ENCODE results near the gene EDEM1.

The EDEM1 gene

DNA sequence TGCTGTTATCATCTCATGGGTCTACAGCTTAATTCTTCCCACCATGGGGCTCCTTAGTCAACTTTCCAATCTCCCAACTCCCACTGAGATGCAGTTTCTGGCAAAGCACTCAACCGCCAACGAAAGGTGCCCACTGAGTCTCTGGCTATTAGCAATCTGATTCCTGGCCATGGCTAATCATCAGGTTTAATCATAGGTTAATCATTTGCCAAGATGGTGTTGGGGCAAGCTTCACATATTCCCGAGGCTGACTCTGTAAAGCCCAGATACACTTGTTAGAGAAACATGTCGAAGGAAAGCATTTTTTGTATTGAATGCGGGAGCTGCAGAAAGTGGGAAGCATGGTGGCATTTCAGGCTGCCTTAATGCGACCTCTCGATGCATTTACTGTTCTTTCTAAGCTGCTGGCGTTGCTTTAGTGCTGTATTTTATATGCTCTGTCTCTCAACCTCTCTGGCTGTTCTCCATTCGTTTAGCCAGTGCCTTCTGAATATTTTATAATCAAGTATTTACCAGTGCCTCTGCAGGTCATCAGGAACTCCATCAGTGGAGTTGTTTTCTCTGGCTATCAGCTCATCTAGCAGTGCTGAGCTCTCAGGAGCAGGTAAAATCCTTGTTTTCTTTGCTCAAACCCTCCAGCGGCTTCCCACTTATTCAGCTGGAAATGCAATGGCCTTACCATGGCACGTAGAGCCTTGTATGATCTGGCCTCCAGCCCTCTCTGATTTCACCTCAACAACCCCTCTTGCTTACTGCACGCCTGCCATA is 67.0 kb downstream of the EDEM1 start:
- Mint-ChIP-seq H3K4me3 (no peak overlapping the region), H3K9me3 (no peaks in the 10 kb centered on the region), H3K36me3 (ENCODE audit: low read depth) (no peaks in the 10 kb centered on the region), H3K27me3 (ENCODE audit: low read depth) (no peaks in the 10 kb centered on the region), H3K4me1 (peaks cover 11% of the 10 kb centered on the region), H3K27ac (no peak overlapping the region)
- no peak for TF ChIP-seq CTCF (IDR thresholded peaks at IDR 0.05; ENCODE audit: unreplicated experiment in 3 of 3)

- no peak for TF ChIP-seq CTCF (IDR thresholded peaks at IDR 0.05; ENCODE audit: unreplicated experiment in 3 of 3)
- Mint-ChIP-seq H3K9me3 (no peaks in the 10 kb centered on the region), H3K36me3 (ENCODE audit: low read depth) (no peaks in the 10 kb centered on the region), H3K27me3 (ENCODE audit: low read depth) (no peaks in the 10 kb centered on the region), H3K4me1 (peaks cover 6% of the 10 kb centered on the region), H3K27ac (no peak overlapping the region), H3K4me3 (no peak overlapping the region)
Measured at GRCh38 chr3:5255404-5256344, 68.2 kb downstream of the EDEM1 start.

DNA sequence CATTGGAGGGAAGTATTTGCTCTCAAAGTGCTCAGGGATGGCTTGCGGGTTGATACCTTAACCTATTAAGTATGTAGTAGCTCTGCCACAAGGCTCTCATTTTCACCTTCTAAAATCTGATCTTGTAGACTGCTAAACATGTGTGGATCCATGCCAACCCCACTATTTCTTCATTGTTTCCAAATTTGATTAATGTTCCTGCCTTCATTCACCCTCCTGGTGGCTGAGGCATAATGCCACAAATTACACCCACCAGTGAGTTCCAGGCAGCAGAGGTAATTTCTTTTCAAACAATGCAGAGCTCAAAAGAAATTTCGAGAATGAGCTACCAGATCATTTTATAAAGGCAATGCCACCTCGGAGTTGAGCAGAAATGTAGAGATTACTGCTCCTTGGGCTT is 71.0 kb downstream of the EDEM1 start:
- Mint-ChIP-seq H3K9me3 (no peaks in the 10 kb centered on the region), H3K4me3 (no peak overlapping the region), H3K27ac (no peak overlapping the region), H3K4me1 (no peaks in the 10 kb centered on the region), H3K36me3 (ENCODE audit: low read depth) (no peaks in the 10 kb centered on the region), H3K27me3 (ENCODE audit: low read depth) (no peaks in the 10 kb centered on the region)
- no peak for TF ChIP-seq CTCF (IDR thresholded peaks at IDR 0.05; ENCODE audit: unreplicated experiment in 3 of 3)

DNA sequence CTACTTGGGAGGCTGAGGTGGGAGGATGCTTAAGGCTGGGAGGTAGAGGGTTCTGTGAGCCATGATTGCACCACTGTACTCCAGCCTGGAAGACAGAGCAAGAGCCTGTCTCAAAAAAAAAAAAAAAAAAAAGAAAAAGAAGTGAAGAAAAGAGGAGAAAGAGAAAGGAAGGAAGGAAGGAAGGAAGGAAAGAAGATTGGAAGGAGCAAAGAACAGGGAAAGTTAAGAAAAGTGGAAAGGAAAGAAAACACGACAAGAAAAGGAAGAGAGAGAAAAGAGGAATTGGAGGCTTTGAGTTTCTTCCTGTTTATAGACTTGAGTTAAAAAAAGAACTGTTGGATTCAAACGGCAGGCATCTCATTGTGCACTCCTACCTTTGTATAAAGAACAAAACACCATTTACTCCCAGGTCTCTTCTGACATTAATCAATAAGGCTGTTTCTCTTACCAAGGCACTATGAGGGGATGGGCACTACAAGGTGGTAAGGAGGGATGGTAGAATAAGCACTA is 73.5 kb downstream of the EDEM1 start:
- Mint-ChIP-seq H3K27me3 (ENCODE audit: low read depth) (no peaks in the 10 kb centered on the region), H3K4me1 (no peaks in the 10 kb centered on the region), H3K27ac (no peak overlapping the region), H3K36me3 (ENCODE audit: low read depth) (no peaks in the 10 kb centered on the region), H3K4me3 (no peak overlapping the region), H3K9me3 (no peaks in the 10 kb centered on the region)
- no peak for TF ChIP-seq CTCF (IDR thresholded peaks at IDR 0.05; ENCODE audit: unreplicated experiment in 3 of 3)

DNA sequence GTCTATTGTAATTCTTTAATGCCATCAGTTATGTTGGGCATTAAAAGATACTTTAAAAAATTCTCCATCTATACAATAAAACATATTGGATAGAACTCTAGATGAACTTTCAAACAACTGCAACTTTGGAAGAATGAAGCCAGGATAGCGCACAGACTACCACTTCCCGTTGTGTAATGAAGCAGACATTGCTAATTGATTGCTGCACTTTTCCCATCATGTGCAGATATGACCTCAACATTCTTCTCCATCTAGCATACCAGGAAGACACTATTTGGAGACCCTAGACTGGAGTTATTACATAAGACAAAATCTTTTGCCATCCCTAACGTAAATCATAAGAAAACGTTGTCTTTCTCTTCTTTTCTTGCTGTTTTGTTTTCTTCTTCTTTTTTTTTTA is 75.0 kb downstream of the EDEM1 start:
- H3K27me3 Mint-ChIP-seq (ENCODE audit: low read depth) = no peaks in the 10 kb centered on the region
- no peaks in the 10 kb centered on the region for H3K36me3 Mint-ChIP-seq (ENCODE audit: low read depth)
- TF ChIP-seq CTCF (IDR thresholded peaks at IDR 0.05; ENCODE audit: unreplicated experiment in 3 of 3) = no peak
- H3K4me1 Mint-ChIP-seq = no peaks in the 10 kb centered on the region
- no peaks in the 10 kb centered on the region for H3K9me3 Mint-ChIP-seq
- no peak overlapping the region for H3K27ac Mint-ChIP-seq
- H3K4me3 Mint-ChIP-seq = no peak overlapping the region
